Measurements from ENCODE around the gene UBFD1.
A peak's percentile ranks its signal among the peaks of the same experiment; 100 is the strongest.

The UBFD1 gene

DNA sequence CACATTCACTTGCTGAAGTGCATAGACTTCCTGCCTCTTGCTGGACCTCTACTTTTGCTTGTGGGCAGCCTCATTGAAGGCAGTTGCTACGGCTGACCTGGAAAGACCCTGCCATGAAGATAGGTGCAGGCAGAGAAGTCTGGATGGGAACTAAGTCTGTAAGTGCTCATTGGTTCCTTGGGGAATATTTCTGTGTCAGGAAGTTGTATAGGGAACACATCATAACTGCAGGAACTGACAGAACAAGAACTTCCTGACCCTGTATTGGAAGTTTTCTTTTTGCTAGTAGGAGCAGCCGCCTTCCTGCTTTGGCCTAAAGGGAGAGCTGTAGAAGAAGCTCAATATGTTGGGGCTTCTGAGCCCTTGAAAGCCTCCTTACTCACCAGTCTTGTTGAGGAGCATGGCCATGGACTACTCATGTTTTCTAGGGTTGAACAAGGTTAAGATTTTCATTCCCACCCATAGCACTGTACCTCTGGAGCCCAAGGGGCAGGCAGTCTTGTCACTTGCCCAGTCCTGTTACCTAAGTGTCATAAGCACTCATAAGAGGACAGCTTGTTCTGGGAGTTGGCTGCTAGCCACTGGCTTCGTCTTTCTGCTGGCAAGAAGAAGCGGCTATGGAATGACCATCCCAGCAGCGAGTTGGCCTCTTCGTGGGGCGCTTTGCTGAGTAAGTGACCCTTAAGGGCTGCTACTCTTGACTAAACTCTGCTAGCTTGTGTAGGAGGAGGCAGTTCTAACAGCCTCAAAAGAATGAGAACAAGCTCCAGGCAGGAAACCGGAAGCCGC is 7.2 kb downstream of the UBFD1 start:
- H3K9me3 Mint-ChIP-seq = no peaks in the 10 kb centered on the region
- no peaks in the 10 kb centered on the region for H3K27me3 Mint-ChIP-seq
- ATAC-seq (replicated peaks) = no peak
- H3K4me3 Mint-ChIP-seq = no peak overlapping the region
- peaks cover 81% of the 10 kb centered on the region for H3K36me3 Mint-ChIP-seq (ENCODE audit: insufficient read depth)
- peak overlapping the region in 1 of 2 donors; percentile 31 for H3K27ac Mint-ChIP-seq
- DNase-seq = no peak
- peaks cover 5 to 13% of the 10 kb centered on the region in 2 donors for H3K4me1 Mint-ChIP-seq (ENCODE audit: low read depth in 2 of 2)

GRCh38 chr16:23566724-23567123 is 9.2 kb downstream of the UBFD1 start:
- Mint-ChIP-seq H3K36me3 (ENCODE audit: insufficient read depth) (peaks cover 89% of the 10 kb centered on the region), H3K4me1 (ENCODE audit: low read depth in 2 of 2) (peaks cover 2 to 7% of the 10 kb centered on the region in 2 donors), H3K9me3 (no peaks in the 10 kb centered on the region), H3K4me3 (no peak overlapping the region), H3K27ac (no peak overlapping the region), H3K27me3 (no peaks in the 10 kb centered on the region)
- DNase-seq (no peak), ATAC-seq (replicated peaks) (no peak)

DNA sequence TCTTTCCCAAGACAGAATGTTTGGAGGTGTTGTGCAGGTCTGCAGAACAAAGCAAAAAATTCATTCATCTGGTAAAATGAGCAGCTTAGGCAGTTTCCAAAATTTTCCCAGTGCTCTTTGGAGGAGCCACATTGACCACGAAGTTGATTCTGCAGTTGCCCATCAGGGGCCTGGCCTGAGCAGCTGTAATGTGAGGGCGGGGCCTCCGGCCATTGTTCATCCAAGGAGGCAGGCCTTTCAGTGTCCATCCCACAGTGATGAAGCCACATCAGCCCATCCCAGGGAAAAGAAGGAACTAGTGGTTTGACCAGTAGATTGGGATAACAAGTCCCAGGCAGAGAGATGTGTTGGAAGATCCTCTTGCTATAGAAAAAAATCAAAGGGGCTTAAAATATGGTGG is 10.1 kb downstream of the UBFD1 start:
- no peak for DNase-seq
- H3K36me3 Mint-ChIP-seq (ENCODE audit: insufficient read depth) = peaks cover 80% of the 10 kb centered on the region
- no peak overlapping the region for H3K27ac Mint-ChIP-seq
- no peak overlapping the region for H3K4me3 Mint-ChIP-seq
- ATAC-seq (replicated peaks) = no peak
- H3K27me3 Mint-ChIP-seq = no peaks in the 10 kb centered on the region
- H3K4me1 Mint-ChIP-seq (ENCODE audit: low read depth in 2 of 2) = peaks cover 0 to 7% of the 10 kb centered on the region in 2 donors
- H3K9me3 Mint-ChIP-seq = no peaks in the 10 kb centered on the region

- Mint-ChIP-seq H3K4me1 (ENCODE audit: low read depth in 2 of 2) (peaks cover 0 to 3% of the 10 kb centered on the region in 2 donors), H3K27me3 (no peaks in the 10 kb centered on the region), H3K27ac (no peak overlapping the region), H3K9me3 (no peaks in the 10 kb centered on the region), H3K4me3 (no peak overlapping the region), H3K36me3 (ENCODE audit: insufficient read depth) (peaks cover 45% of the 10 kb centered on the region)
- peak; percentile 22 for ATAC-seq (replicated peaks)
- no peak for DNase-seq
Measured at GRCh38 chr16:23570992-23571632, 13.6 kb downstream of the UBFD1 start.

DNA sequence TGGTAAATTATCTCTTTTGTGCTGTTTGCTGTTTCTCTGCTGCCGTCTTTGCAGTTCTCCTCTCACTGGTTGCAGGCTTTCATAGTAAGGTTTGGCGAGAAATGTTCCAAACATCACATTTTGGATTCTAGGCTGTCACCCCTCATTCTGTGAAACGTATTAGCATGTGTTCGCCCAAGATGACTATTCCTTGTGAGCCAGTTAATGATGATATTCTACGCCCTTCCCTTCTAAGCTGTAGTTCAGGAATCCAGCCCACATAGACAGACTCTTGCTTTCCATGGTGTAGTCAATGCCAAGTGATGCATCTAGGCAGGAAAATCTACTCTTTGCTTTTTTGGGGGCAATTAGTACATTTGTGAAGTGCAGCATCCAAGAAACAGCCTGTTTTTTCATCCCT is 14.4 kb downstream of the UBFD1 start:
- H3K27ac Mint-ChIP-seq = no peak overlapping the region

DNA sequence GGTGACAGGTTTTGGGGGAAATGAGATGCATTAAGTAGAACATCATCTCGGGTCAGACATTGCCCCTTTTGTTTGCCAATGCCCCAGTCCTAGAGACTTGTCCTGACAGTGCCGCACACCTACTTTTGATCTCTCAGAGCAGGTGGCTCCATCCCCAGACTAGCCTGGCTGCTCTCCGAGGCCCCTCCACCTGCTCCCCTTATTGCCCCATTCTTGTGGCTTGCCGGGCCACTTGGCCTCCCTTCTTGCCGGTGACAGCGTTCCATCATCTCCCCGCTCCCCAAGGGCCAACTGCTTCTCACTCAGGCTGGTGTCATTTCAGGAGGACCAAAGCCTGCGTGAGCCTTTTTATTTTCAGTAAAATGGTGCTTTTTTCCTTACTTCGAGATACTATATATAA is 14.9 kb downstream of the UBFD1 start:
- no peak overlapping the region for H3K27ac Mint-ChIP-seq
- no peaks in the 10 kb centered on the region for H3K27me3 Mint-ChIP-seq
- ATAC-seq (replicated peaks) = no peak
- H3K9me3 Mint-ChIP-seq = no peaks in the 10 kb centered on the region
- H3K36me3 Mint-ChIP-seq (ENCODE audit: insufficient read depth) = peaks cover 34% of the 10 kb centered on the region
- no peak for DNase-seq
- H3K4me1 Mint-ChIP-seq (ENCODE audit: low read depth in 2 of 2) = peaks cover 0 to 3% of the 10 kb centered on the region in 2 donors
- H3K4me3 Mint-ChIP-seq = no peak overlapping the region

More for the DNA sequence above, 14.4 kb downstream of the UBFD1 start:
- Mint-ChIP-seq H3K4me1 (ENCODE audit: low read depth in 2 of 2) (peaks cover 0 to 3% of the 10 kb centered on the region in 2 donors), H3K27me3 (no peaks in the 10 kb centered on the region), H3K36me3 (ENCODE audit: insufficient read depth) (peaks cover 39% of the 10 kb centered on the region), H3K4me3 (no peak overlapping the region), H3K9me3 (no peaks in the 10 kb centered on the region)
- DNase-seq (no peak), ATAC-seq (replicated peaks) (no peak)

- no peak for DNase-seq
- no peaks in the 10 kb centered on the region for H3K27me3 Mint-ChIP-seq
- ATAC-seq (replicated peaks) = no peak
- no peak overlapping the region for H3K4me3 Mint-ChIP-seq
- H3K27ac Mint-ChIP-seq = no peak overlapping the region
- H3K4me1 Mint-ChIP-seq (ENCODE audit: low read depth in 2 of 2) = peaks cover 0 to 3% of the 10 kb centered on the region in 2 donors
- no peaks in the 10 kb centered on the region for H3K9me3 Mint-ChIP-seq
- H3K36me3 Mint-ChIP-seq (ENCODE audit: insufficient read depth) = peaks cover 23% of the 10 kb centered on the region
Measured at GRCh38 chr16:23573817-23574216, 16.3 kb downstream of the UBFD1 start.

DNA sequence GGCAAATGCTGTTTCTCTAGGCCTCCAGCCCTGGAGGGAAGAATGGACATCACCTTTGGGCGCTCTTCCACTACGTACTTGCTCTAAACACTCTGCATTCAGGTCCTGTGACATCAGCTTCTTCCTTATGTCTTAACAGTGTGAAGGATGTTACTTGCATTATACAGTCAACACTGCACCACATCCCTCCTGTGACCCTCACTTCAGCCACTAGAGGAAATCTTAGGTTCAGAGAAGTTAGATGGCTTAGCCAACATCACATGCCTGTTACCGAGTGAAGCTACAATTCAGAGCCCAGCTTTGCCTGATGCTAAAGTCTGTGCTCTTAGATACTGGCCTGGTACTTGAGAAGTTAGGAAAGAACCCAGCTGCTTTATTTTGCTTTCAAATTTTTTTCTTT is 18.3 kb downstream of the UBFD1 start:
- no peak overlapping the region for H3K27ac Mint-ChIP-seq
- no peaks in the 10 kb centered on the region for H3K4me1 Mint-ChIP-seq (ENCODE audit: low read depth in 2 of 2)
- no peaks in the 10 kb centered on the region for H3K9me3 Mint-ChIP-seq
- H3K36me3 Mint-ChIP-seq (ENCODE audit: insufficient read depth) = peaks cover 19% of the 10 kb centered on the region
- no peak overlapping the region for H3K4me3 Mint-ChIP-seq
- DNase-seq (no peak), ATAC-seq (replicated peaks) (no peak)
- H3K27me3 Mint-ChIP-seq = no peaks in the 10 kb centered on the region

DNA sequence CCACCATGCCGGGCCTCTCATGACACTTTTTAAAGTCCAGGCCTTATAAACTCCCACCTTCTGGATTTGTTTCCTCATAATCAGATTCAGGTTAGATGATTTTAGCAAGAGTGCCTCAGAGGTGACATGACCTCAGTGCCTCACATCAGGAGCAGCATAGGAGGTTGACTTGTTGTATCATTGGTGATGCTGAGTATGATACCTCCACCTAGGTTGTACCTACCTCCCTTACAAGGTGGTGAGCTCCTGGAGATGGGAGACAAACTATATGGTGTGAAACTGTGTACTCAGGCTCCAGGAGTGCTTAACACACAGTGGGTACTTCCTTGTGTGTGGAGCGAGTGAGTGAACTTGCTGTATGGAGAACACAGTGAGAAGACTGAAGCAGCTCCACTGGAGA is 20.0 kb downstream of the UBFD1 start:
- ATAC-seq (replicated peaks) = no peak
- no peak for DNase-seq
- Mint-ChIP-seq H3K9me3 (no peaks in the 10 kb centered on the region), H3K36me3 (ENCODE audit: insufficient read depth) (peaks cover 30% of the 10 kb centered on the region), H3K27me3 (no peaks in the 10 kb centered on the region), H3K4me3 (no peak overlapping the region), H3K27ac (peak overlapping the region in 1 of 2 donors; percentile 32), H3K4me1 (ENCODE audit: low read depth in 2 of 2) (no peaks in the 10 kb centered on the region)

GRCh38 chr16:23578101-23578830 is 20.7 kb downstream of the UBFD1 start:
- Mint-ChIP-seq H3K4me3 (no peak overlapping the region), H3K9me3 (no peaks in the 10 kb centered on the region), H3K27me3 (no peaks in the 10 kb centered on the region), H3K4me1 (ENCODE audit: low read depth in 2 of 2) (no peaks in the 10 kb centered on the region), H3K27ac (no peak overlapping the region), H3K36me3 (ENCODE audit: insufficient read depth) (peaks cover 36% of the 10 kb centered on the region)
- no peak for ATAC-seq (replicated peaks)
- no peak for DNase-seq

- Mint-ChIP-seq H3K4me1 (ENCODE audit: low read depth in 2 of 2) (peaks cover 0 to 2% of the 10 kb centered on the region in 2 donors), H3K27me3 (no peaks in the 10 kb centered on the region), H3K9me3 (no peaks in the 10 kb centered on the region), H3K27ac (peak overlapping the region in 1 of 2 donors; percentile 22), H3K4me3 (no peak overlapping the region), H3K36me3 (ENCODE audit: insufficient read depth) (peaks cover 41% of the 10 kb centered on the region)
- ATAC-seq (replicated peaks) = no peak
- no peak for DNase-seq
Measured at GRCh38 chr16:23579371-23579770, 21.8 kb downstream of the UBFD1 start.

DNA sequence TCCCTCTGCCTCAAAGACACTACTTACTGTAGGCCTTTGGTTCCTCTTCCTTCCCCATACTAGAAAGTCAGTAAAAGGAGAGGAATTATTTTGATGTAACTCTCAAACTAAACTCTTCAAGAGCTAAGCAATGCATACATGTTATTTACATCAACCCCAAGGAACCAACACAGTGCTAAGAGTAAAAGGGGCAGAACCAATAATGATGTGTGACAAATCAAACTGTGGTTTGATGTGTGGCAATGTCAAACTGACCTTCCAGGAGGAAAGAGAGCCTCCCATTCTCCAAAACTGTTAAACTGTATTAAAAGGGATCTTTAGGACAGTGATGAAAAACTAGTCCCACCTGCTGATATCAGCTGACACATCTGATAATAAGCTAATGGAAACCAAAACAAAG is 22.9 kb downstream of the UBFD1 start:
- Mint-ChIP-seq H3K27me3 (no peaks in the 10 kb centered on the region), H3K9me3 (no peaks in the 10 kb centered on the region), H3K27ac (peak overlapping the region in 1 of 2 donors; percentile 22), H3K4me1 (ENCODE audit: low read depth in 2 of 2) (peaks cover 0 to 2% of the 10 kb centered on the region in 2 donors), H3K4me3 (no peak overlapping the region), H3K36me3 (ENCODE audit: insufficient read depth) (peaks cover 45% of the 10 kb centered on the region)
- DNase-seq (no peak), ATAC-seq (replicated peaks) (no peak)

DNA sequence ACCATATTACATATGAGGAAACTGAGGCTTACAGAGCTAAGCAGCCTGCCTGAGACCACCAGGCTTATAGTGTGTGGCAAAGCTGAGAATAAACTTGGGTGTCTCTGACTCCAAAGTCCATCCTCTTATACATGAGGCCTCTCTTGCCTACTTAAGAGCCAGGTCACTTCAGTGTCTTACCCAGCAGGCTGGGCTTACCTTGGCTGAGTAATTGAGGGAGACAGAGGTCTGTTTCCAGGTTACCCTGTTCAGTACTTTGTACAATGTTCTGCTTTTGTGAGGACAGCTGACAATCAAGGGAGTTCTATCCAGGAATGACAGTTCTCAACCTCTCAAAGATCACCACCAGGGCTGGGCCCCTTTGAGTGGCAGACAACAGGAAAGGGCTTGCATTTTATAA is 24.2 kb downstream of the UBFD1 start:
- H3K27ac Mint-ChIP-seq = no peak overlapping the region
- ATAC-seq (replicated peaks) (no peak), DNase-seq (no peak)
- H3K4me3 Mint-ChIP-seq = no peak overlapping the region
- no peaks in the 10 kb centered on the region for H3K9me3 Mint-ChIP-seq
- H3K36me3 Mint-ChIP-seq (ENCODE audit: insufficient read depth) = peaks cover 48% of the 10 kb centered on the region
- no peaks in the 10 kb centered on the region for H3K27me3 Mint-ChIP-seq
- peaks cover 0 to 2% of the 10 kb centered on the region in 2 donors for H3K4me1 Mint-ChIP-seq (ENCODE audit: low read depth in 2 of 2)

Measured in effector memory CD8-positive, alpha-beta T cell (primary cell).